Stimulated activated CD4-positive, alpha-beta T cell treated with anti-CD3 and anti-CD28 coated beads, TNF-alpha, amount 100 ng/mL, for 4 hours (primary cell): ENCODE results near the gene MYO5A.

Source experiments
- DNase-seq, 3 experiments: peaks; one replicate each; pipeline ENCODE4 v3.0.0-alpha.2; 2020; ENCODE audit warnings: low read depth in 3 of 3

Gene MYO5A

GRCh38 chr15:52329987-52330386 lies 198.7 kb downstream of the MYO5A start:
- DNase-seq, result no peak

- no peak for DNase-seq
These were observed 199.5 kb downstream of the MYO5A start for GRCh38 chr15:52329150-52329549.

GRCh38 chr15:52328680-52329079 lies 200.0 kb downstream of the MYO5A start:
- no peak for DNase-seq

- DNase-seq, result no peak
These were observed 201.9 kb downstream of the MYO5A start for GRCh38 chr15:52326756-52327155.

GRCh38 chr15:52324109-52324508 lies 204.6 kb downstream of the MYO5A start:
- DNase-seq, result no peak

- DNase-seq, result no peak
These were observed 209.8 kb downstream of the MYO5A start for GRCh38 chr15:52318729-52319500.

- no peak for DNase-seq
These were observed 211.0 kb downstream of the MYO5A start for GRCh38 chr15:52317688-52318087.

- DNase-seq, result no peak
These were observed 211.7 kb downstream of the MYO5A start for GRCh38 chr15:52317022-52317421.

- no peak for DNase-seq
These were observed 219.5 kb downstream of the MYO5A start for GRCh38 chr15:52309154-52309548.

- DNase-seq, result no peak
These were observed 220.1 kb downstream of the MYO5A start for GRCh38 chr15:52308446-52309153.

- no peak for DNase-seq
These were observed 220.8 kb downstream of the MYO5A start for GRCh38 chr15:52307847-52308246.

GRCh38 chr15:52306270-52306669 lies 222.4 kb downstream of the MYO5A start:
- no peak for DNase-seq

GRCh38 chr15:52303093-52303772 lies 225.4 kb downstream of the MYO5A start:
- no peak for DNase-seq

- no peak for DNase-seq
These were observed 227.3 kb downstream of the MYO5A start for GRCh38 chr15:52301265-52301847.

GRCh38 chr15:52295421-52296001 lies 233.2 kb downstream of the MYO5A start, which contains the start of gene MYO5C:
Gene MYO5C (minus strand): TSS chr15:52295804. CDS start chr15:52295636, 168 bp downstream.
- DNase-seq, result no peak

- no peak for DNase-seq
These were observed 233.7 kb downstream of the MYO5A start for GRCh38 chr15:52294881-52295420.

GRCh38 chr15:52292780-52293392 lies 235.8 kb downstream of the MYO5A start:
- DNase-seq, result no peak

- no peak for DNase-seq
These were observed 237.5 kb downstream of the MYO5A start for GRCh38 chr15:52291204-52291603.

GRCh38 chr15:52290800-52291199 lies 237.9 kb downstream of the MYO5A start:
- DNase-seq, result no peak

- no peak for DNase-seq
These were observed 238.4 kb downstream of the MYO5A start for GRCh38 chr15:52290329-52290728.

- no peak for DNase-seq
These were observed 239.0 kb downstream of the MYO5A start for GRCh38 chr15:52289629-52290081.
